Caco-2 (cell line): Measurements from ENCODE around the gene ZNF217. TPM values are rescaled to one million over a fixed set of nuclear protein-coding genes. Genes with fewer than 3 reads are reported as not detected.
"Not testable (repeated sequence)": the region's sequence is repeated elsewhere in the genome, so short reads cannot be mapped to it uniquely, and the experiment has no call there.

Experiments used
- BruUV-seq: library from RNA; stranded (reverse); fragments of 400-500 nt; replicated peaks from 2 replicates; lab custom pipeline; 2021; lab: Mats Ljungman, UMichigan
- CTCF ChIA-PET: fragments of 300-600 bp; sonication (Branson Sonifier 250); formaldehyde crosslinking; loops from one replicate; lab custom pipeline; 2022; ENCODE audit warnings: antibody characterized with exemption; lab: Charles Lee
- POLR2A ChIA-PET: fragments of 300-600 bp; sonication (Branson Sonifier 250); formaldehyde crosslinking; loops from one replicate; lab custom pipeline; 2022; ENCODE audit warnings: antibody characterized with exemption; lab: Charles Lee
- DNase-seq, 2 experiments: peaks; one replicate each; pipeline versions ENCODE4 v3.0.0 to v3.0.0-alpha.2; 2020 to 2022
- H3K27me3 ChIP-seq: replicated peaks from 2 replicates; pipeline ENCODE4 v1.6.0; 2011; ENCODE audit warnings: low read length; ENCODE audit not compliant: control insufficient read depth, insufficient read depth
- H3K36me3 ChIP-seq: 2 replicates; pipeline ENCODE4 v1.5.1; 2011; ENCODE audit warnings: low read length; ENCODE audit not compliant: control insufficient read depth, insufficient read depth
- H3K4me1 ChIP-seq: fragments of 250-450 bp; sonication (Bioruptor Pico); 2 replicates; pipeline ENCODE4 v1.5.1; 2020; ENCODE audit warnings: mild to moderate bottlenecking
- H3K4me3 ChIP-seq: 2 replicates; pipeline ENCODE4 v1.5.1; 2011; ENCODE audit warnings: low read depth, mild to moderate bottlenecking, control low read depth, low read length
- H3K9me3 ChIP-seq: fragments of 250-450 bp; sonication (Bioruptor Pico); 2 replicates; pipeline ENCODE4 v1.5.1; 2020; ENCODE audit warnings: mild to moderate bottlenecking, moderate library complexity
- H3K27ac Mint-ChIP-seq: one replicate; pipeline ENCODE4 v1.8.0; 2022; ENCODE audit warnings: mixed read lengths; ENCODE audit not compliant: unreplicated experiment
- H3K27me3 Mint-ChIP-seq: one replicate; pipeline ENCODE4 v1.8.0; 2022; ENCODE audit warnings: mixed read lengths; ENCODE audit not compliant: insufficient read depth, unreplicated experiment
- H3K36me3 Mint-ChIP-seq: one replicate; pipeline ENCODE4 v1.8.0; 2022; ENCODE audit warnings: mild to moderate bottlenecking, mixed read lengths; ENCODE audit not compliant: insufficient read depth, unreplicated experiment
- H3K4me1 Mint-ChIP-seq: one replicate; pipeline ENCODE4 v1.8.0; 2022; ENCODE audit warnings: low read depth, mixed read lengths; ENCODE audit not compliant: unreplicated experiment
- H3K4me3 Mint-ChIP-seq: one replicate; pipeline ENCODE4 v1.8.0; 2022; ENCODE audit warnings: mild to moderate bottlenecking, moderate library complexity, mixed read lengths; ENCODE audit not compliant: unreplicated experiment
- H3K9me3 Mint-ChIP-seq: one replicate; pipeline ENCODE4 v1.8.0; 2022; ENCODE audit warnings: mixed read lengths; ENCODE audit not compliant: unreplicated experiment
- intact Hi-C: fragments of 100-400 bp; cut with micrococcal nuclease; formaldehyde crosslinking; loops from one replicate; pipeline ENCODE4 v1.10.0; 2022; ENCODE audit not compliant: unreplicated experiment
- total RNA-seq: library from RNA; stranded (reverse); gene quantifications from 2 replicates; pipeline ENCODE4 v1.2.3, GENCODE V29; 2022
- TF ChIP-seq, protein P1 (sequence below), 2 experiments: fragments of 200-600 bp in 1 of 2; IDR thresholded peaks; 1 replicate in 1 of 2; 2 replicates in 1 of 2; pipeline versions ENCODE4 v1.5.1 to v1.8.0; 2011 to 2022; ENCODE audit warnings: antibody characterized with exemption in 1 of 2, control low read depth in 1 of 2, inconsistent platforms in 1 of 2, low read depth in 1 of 2, low read length in 1 of 2, mild to moderate bottlenecking in 1 of 2, moderate library complexity in 1 of 2; ENCODE audit not compliant: insufficient read depth in 1 of 2, severe bottlenecking in 1 of 2, unreplicated experiment in 1 of 2

The ZNF217 gene
- total RNA-seq, 1 experiment from 2014 or later: 65.5 TPM

DNA sequence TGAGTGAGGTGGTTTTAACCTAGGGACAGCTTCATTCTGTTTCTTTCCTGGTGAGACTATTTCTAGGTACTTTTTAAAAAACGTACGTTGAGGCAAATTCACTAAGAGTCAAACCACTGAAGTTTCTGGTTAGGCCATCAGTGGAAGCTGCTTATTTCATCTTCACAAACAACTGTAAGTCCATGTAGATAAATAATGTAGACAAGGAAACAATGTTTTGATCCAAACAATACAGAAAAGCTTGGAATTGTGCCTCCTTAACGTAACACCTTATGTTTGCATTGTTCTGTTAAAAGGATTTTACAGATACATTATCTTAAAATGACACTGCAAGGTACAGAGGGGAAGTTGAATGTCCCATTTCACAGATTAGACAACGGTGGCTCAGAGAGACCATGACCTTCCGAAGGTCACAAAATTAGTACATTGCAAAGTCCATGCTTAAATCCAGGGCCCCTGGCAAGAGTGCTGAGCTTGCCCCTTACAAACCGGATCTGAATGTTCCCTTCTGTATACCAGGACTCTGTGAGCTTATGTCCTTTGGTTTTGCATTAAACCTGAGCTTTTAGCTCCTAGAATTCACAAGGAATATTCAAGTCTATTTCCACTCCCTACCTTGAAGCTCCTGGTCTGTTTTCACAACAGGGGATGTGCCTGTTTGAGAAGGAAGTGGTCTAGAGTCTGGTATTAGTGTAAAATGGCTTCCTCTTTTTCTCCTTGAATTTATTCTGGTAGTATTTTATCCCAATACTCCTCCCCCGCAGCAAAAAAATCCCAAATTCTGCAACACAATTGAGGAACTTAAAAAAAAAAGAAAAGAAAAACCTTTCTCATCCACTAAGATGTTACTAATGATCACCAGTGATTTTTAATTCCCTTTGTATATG, 28.9 kb upstream of the ZNF217 start:
- TF ChIP-seq, protein P1, sequence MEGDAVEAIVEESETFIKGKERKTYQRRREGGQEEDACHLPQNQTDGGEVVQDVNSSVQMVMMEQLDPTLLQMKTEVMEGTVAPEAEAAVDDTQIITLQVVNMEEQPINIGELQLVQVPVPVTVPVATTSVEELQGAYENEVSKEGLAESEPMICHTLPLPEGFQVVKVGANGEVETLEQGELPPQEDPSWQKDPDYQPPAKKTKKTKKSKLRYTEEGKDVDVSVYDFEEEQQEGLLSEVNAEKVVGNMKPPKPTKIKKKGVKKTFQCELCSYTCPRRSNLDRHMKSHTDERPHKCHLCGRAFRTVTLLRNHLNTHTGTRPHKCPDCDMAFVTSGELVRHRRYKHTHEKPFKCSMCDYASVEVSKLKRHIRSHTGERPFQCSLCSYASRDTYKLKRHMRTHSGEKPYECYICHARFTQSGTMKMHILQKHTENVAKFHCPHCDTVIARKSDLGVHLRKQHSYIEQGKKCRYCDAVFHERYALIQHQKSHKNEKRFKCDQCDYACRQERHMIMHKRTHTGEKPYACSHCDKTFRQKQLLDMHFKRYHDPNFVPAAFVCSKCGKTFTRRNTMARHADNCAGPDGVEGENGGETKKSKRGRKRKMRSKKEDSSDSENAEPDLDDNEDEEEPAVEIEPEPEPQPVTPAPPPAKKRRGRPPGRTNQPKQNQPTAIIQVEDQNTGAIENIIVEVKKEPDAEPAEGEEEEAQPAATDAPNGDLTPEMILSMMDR (IDR thresholded peaks at IDR 0.05; ENCODE audit: insufficient read depth in 1 of 2, low read depth in 1 of 2, low read length in 1 of 2, severe bottlenecking in 1 of 2, unreplicated experiment in 1 of 2): no peak
- H3K27ac Mint-ChIP-seq: peak overlapping the region; percentile 97
- ChIA-PET CTCF (interaction anchor here (0.6 to 3.4 kb wide), 12 partner anchors 9 to 318 kb away, joined by 3 to 23 read pairs (median 4); no protein-coding TSS in a partner anchor), POLR2A (interaction anchor here (1.0 to 2.4 kb wide), 7 partner anchors 29 to 147 kb away, joined by 3 to 18 read pairs (median 10); partner anchors contain the start of gene ZNF217)
- Histone ChIP-seq H3K4me1 (peaks cover 33% of the 10 kb centered on the region), H3K36me3 (no peaks in the 10 kb centered on the region), H3K27me3 (no peaks in the 10 kb centered on the region), H3K9me3 (no peaks in the 10 kb centered on the region), H3K4me3 (no peak overlapping the region)
- no TSS peak for BruUV-seq
- intact Hi-C loops: loop anchor here (1.0 to 2.0 kb wide), 9 partner anchors 20 to 244 kb away; no protein-coding TSS in a partner anchor
- no peaks in the 10 kb centered on the region for H3K36me3 Mint-ChIP-seq
- no peaks in the 10 kb centered on the region for H3K9me3 Mint-ChIP-seq
- H3K4me1 Mint-ChIP-seq: peaks cover 24% of the 10 kb centered on the region
- peak overlapping the region; percentile 83 for H3K4me3 Mint-ChIP-seq
- H3K27me3 Mint-ChIP-seq: no peaks in the 10 kb centered on the region
- DNase-seq: no peak

DNA sequence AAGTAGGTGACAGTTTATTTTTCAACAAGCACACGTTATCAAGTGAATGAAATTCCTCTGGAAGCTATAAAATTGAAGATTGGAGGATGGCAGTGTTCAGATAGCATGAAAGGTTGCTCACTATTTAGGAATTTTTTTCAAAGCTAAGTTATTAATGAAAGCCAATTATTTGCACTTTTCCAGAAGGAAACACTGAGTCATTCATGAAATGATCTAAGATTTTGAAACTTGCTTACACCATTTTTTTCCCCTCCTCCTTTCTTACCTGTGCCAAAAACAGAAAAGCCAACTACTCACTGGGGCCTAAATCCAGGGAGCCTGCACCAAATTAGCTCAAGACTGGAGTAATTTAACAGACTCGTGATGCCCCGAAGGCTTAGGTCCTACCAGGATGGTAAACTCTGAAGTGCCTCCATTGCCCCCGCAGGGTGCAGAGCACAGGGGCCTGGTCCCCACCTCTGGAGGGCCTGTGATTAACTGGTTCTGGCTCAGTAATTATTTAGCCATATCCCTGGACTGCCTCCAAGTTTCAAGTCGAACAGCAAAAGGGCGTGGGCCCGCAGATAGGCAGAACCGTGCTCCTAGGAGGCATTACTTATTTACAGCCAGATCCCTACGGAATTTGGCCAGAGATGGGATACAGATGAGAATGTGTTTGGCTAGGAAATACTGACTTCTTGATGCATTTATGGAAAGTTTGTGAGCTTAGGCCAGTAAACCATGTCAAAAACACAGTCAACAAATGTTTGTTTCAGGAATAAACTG, 28.0 kb upstream of the ZNF217 start:
- H3K27me3 Mint-ChIP-seq: no peaks in the 10 kb centered on the region
- H3K4me3 ChIP-seq: no peak overlapping the region
- POLR2A ChIA-PET: interaction anchor here (1.3 kb wide), 1 partner anchor 117 kb away, joined by 5 read pairs; no protein-coding TSS in a partner anchor
- H3K4me1 Mint-ChIP-seq: peaks cover 24% of the 10 kb centered on the region
- TF ChIP-seq, protein P1 (IDR thresholded peaks at IDR 0.05; ENCODE audit: insufficient read depth in 1 of 2, low read depth in 1 of 2, low read length in 1 of 2, severe bottlenecking in 1 of 2, unreplicated experiment in 1 of 2): no peak
- intact Hi-C loops: loop anchor here (2.0 kb wide), 2 partner anchors 117 to 163 kb away; no protein-coding TSS in a partner anchor
- no peaks in the 10 kb centered on the region for H3K36me3 ChIP-seq
- CTCF ChIA-PET: interaction anchor here (0.6 to 3.4 kb wide), 5 partner anchors 56 to 294 kb away, joined by 3 to 23 read pairs (median 3); no protein-coding TSS in a partner anchor
- H3K27me3 ChIP-seq: no peaks in the 10 kb centered on the region
- H3K4me3 Mint-ChIP-seq: peak overlapping the region; percentile 83
- no peaks in the 10 kb centered on the region for H3K36me3 Mint-ChIP-seq
- peaks cover 33% of the 10 kb centered on the region for H3K4me1 ChIP-seq
- peak overlapping the region; percentile 97 for H3K27ac Mint-ChIP-seq
- H3K9me3 Mint-ChIP-seq: no peaks in the 10 kb centered on the region
- BruUV-seq: no TSS peak
- no peaks in the 10 kb centered on the region for H3K9me3 ChIP-seq
- peak; percentile 47 to 68 for DNase-seq

DNA sequence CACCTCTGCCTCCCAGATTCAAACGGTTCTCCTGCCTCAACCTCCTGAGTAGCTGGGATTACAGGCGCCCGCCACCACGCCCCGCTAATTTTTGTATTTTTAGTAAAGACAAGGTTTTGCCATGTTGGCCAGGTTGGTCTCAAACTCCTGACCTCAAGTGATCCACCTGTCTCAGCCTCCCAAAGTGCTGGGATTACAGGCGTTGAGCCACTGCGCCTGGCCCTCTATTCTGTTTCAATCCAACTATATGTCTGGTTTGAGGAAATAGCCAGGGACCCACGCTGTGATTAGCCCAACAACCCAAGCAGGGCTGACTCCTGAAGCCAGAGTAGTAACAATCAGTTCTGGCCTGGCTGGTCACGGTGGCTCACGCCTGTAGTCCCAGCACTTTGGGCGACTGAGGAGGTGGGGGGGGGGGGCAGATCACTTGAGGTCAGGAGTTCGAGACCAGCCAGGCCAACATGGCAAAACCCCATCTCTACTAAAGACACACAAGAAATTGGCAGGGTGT, 24.9 kb upstream of the ZNF217 start:
- intact Hi-C loops, H3K27me3 ChIP-seq, H3K27me3 Mint-ChIP-seq, H3K9me3 Mint-ChIP-seq, CTCF ChIA-PET, H3K36me3 Mint-ChIP-seq, H3K4me3 ChIP-seq, H3K36me3 ChIP-seq, H3K4me3 Mint-ChIP-seq, H3K27ac Mint-ChIP-seq, H3K9me3 ChIP-seq, BruUV-seq: not testable (repeated sequence)
- peaks cover 20% of the 10 kb centered on the region for H3K4me1 Mint-ChIP-seq
- POLR2A ChIA-PET: interaction anchor here (0.7 kb wide), 1 partner anchor 26 kb away, joined by 3 read pairs; no protein-coding TSS in a partner anchor
- peak in 1 of 2 experiments; percentile 33 for DNase-seq
- H3K4me1 ChIP-seq: peaks cover 27% of the 10 kb centered on the region
